ENCODE measurements around the gene TMEM132D. TPM values are rescaled to one million over a fixed set of nuclear protein-coding genes. Genes with fewer than 3 reads are reported as not detected.

The TMEM132D gene
- total and polyA plus RNA-seq, 5 donors from 2014 or later, result not detected

- Mint-ChIP-seq H3K9me3 (peaks cover 0 to 11% (median 2%) of the 10 kb centered on the region in 7 donors), H3K4me1 (no peaks in the 10 kb centered on the region), H3K27ac (no peak overlapping the region), H3K36me3 (no peaks in the 10 kb centered on the region), H3K4me3 (no peak overlapping the region), H3K27me3 (no peaks in the 10 kb centered on the region)
- DNase-seq, result no peak
- H3K27ac ChIP-seq (ENCODE audit: insufficient read depth, low read length, poor library complexity, severe bottlenecking), result no peak overlapping the region
- H3K36me3 ChIP-seq (ENCODE audit: control insufficient read depth, insufficient read depth, low read length), result no peaks in the 10 kb centered on the region
- no peaks in the 10 kb centered on the region for H3K27me3 ChIP-seq (ENCODE audit: control insufficient read depth, insufficient read depth, low read length)
- no peak overlapping the region for H3K4me3 ChIP-seq (ENCODE audit: low read depth, low read length)
- no peak for ATAC-seq (ENCODE audit: low read depth in 2 of 2)
- no peaks in the 10 kb centered on the region for H3K9me3 ChIP-seq (ENCODE audit: control insufficient read depth in 2 of 2, low read length in 2 of 2)
- H3K4me1 ChIP-seq (ENCODE audit: control insufficient read depth, insufficient read depth, low read length, poor library complexity, severe bottlenecking), result no peaks in the 10 kb centered on the region
Measured at GRCh38 chr12:129101404-129101803, 802.4 kb downstream of the TMEM132D start.

- DNase-seq, result no peak
- Mint-ChIP-seq H3K27me3 (no peaks in the 10 kb centered on the region), H3K4me3 (no peak overlapping the region), H3K36me3 (no peaks in the 10 kb centered on the region), H3K9me3 (peaks cover 0 to 8% (median 2%) of the 10 kb centered on the region in 7 donors), H3K27ac (no peak overlapping the region), H3K4me1 (no peaks in the 10 kb centered on the region)
- H3K27me3 ChIP-seq (ENCODE audit: control insufficient read depth, insufficient read depth, low read length), result no peaks in the 10 kb centered on the region
- ATAC-seq (ENCODE audit: low read depth in 2 of 2), result no peak
- no peak overlapping the region for H3K27ac ChIP-seq (ENCODE audit: insufficient read depth, low read length, poor library complexity, severe bottlenecking)
- H3K4me3 ChIP-seq (ENCODE audit: low read depth, low read length), result no peak overlapping the region
- no peaks in the 10 kb centered on the region for H3K36me3 ChIP-seq (ENCODE audit: control insufficient read depth, insufficient read depth, low read length)
- no peaks in the 10 kb centered on the region for H3K4me1 ChIP-seq (ENCODE audit: control insufficient read depth, insufficient read depth, low read length, poor library complexity, severe bottlenecking)
- no peaks in the 10 kb centered on the region for H3K9me3 ChIP-seq (ENCODE audit: control insufficient read depth in 2 of 2, low read length in 2 of 2)
Measured at GRCh38 chr12:129097451-129097850, 806.4 kb downstream of the TMEM132D start.

DNA sequence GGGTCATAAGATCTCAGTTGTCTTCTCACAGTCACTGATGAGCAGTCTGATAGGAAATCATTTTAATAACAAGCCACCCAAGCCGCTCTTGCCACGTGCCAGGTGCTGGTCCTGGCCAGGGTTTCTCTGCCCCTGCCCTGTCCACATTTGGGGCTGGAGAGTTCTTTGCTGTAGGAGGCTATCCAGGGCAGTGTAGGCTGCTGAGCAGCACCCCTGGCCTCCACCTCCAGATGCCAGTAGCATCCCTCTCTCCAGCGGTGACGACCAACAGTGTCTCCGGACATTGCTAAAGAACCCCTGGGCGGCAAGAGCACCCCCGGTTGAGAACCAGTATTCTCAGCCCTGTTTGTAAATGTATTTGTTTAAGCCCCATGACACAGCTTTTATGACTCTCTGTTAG lies 806.9 kb downstream of the TMEM132D start:
- DNase-seq (no peak), ATAC-seq (ENCODE audit: low read depth in 2 of 2) (no peak)
- H3K4me1 Mint-ChIP-seq, result no peaks in the 10 kb centered on the region
- H3K27me3 Mint-ChIP-seq, result no peaks in the 10 kb centered on the region
- Histone ChIP-seq H3K4me1 (ENCODE audit: control insufficient read depth, insufficient read depth, low read length, poor library complexity, severe bottlenecking) (no peaks in the 10 kb centered on the region), H3K9me3 (ENCODE audit: control insufficient read depth in 2 of 2, low read length in 2 of 2) (no peaks in the 10 kb centered on the region), H3K36me3 (ENCODE audit: control insufficient read depth, insufficient read depth, low read length) (no peaks in the 10 kb centered on the region), H3K4me3 (ENCODE audit: low read depth, low read length) (no peak overlapping the region), H3K27me3 (ENCODE audit: control insufficient read depth, insufficient read depth, low read length) (no peaks in the 10 kb centered on the region), H3K27ac (ENCODE audit: insufficient read depth, low read length, poor library complexity, severe bottlenecking) (no peak overlapping the region)
- H3K36me3 Mint-ChIP-seq, result no peaks in the 10 kb centered on the region
- peaks cover 0 to 7% (median 2%) of the 10 kb centered on the region in 7 donors for H3K9me3 Mint-ChIP-seq
- no peak overlapping the region for H3K27ac Mint-ChIP-seq
- no peak overlapping the region for H3K4me3 Mint-ChIP-seq

GRCh38 chr12:129096184-129096583 lies 807.6 kb downstream of the TMEM132D start:
- H3K9me3 Mint-ChIP-seq, result peaks cover 0 to 6% (median 2%) of the 10 kb centered on the region in 7 donors
- H3K36me3 Mint-ChIP-seq, result no peaks in the 10 kb centered on the region
- DNase-seq, result no peak
- Histone ChIP-seq H3K36me3 (ENCODE audit: control insufficient read depth, insufficient read depth, low read length) (no peaks in the 10 kb centered on the region), H3K27me3 (ENCODE audit: control insufficient read depth, insufficient read depth, low read length) (no peaks in the 10 kb centered on the region), H3K9me3 (ENCODE audit: control insufficient read depth in 2 of 2, low read length in 2 of 2) (no peaks in the 10 kb centered on the region), H3K27ac (ENCODE audit: insufficient read depth, low read length, poor library complexity, severe bottlenecking) (no peak overlapping the region), H3K4me3 (ENCODE audit: low read depth, low read length) (no peak overlapping the region), H3K4me1 (ENCODE audit: control insufficient read depth, insufficient read depth, low read length, poor library complexity, severe bottlenecking) (no peaks in the 10 kb centered on the region)
- no peak overlapping the region for H3K4me3 Mint-ChIP-seq
- H3K27me3 Mint-ChIP-seq, result no peaks in the 10 kb centered on the region
- ATAC-seq (ENCODE audit: low read depth in 2 of 2), result no peak
- H3K4me1 Mint-ChIP-seq, result no peaks in the 10 kb centered on the region
- H3K27ac Mint-ChIP-seq, result no peak overlapping the region

DNA sequence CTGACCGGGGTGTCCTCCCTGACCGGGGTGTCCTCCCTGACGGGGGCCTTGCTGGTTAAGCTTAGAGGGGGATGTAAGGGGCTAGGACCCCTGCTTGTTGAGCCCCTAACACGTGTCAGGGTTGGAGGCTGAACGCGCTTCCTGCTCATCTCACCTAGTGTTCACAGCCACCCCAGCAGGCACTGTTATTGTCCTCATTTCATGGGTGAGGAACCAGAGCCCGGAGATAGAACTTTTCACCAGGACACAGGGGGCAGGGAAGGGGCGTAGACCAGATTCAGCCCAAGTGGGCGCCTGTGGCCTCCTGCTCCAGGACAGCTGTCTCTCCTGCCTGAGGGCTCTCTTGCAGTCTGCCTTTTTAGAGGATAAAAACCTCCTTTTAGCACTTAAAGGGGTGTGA lies 814.2 kb downstream of the TMEM132D start:
- Mint-ChIP-seq H3K4me3 (no peak overlapping the region), H3K4me1 (no peaks in the 10 kb centered on the region), H3K36me3 (no peaks in the 10 kb centered on the region), H3K27ac (no peak overlapping the region), H3K27me3 (no peaks in the 10 kb centered on the region), H3K9me3 (peaks cover 0 to 5% (median 4%) of the 10 kb centered on the region in 7 donors)
- Histone ChIP-seq H3K9me3 (ENCODE audit: control insufficient read depth in 2 of 2, low read length in 2 of 2) (no peaks in the 10 kb centered on the region), H3K4me1 (ENCODE audit: control insufficient read depth, insufficient read depth, low read length, poor library complexity, severe bottlenecking) (no peaks in the 10 kb centered on the region), H3K36me3 (ENCODE audit: control insufficient read depth, insufficient read depth, low read length) (no peaks in the 10 kb centered on the region), H3K4me3 (ENCODE audit: low read depth, low read length) (no peak overlapping the region), H3K27ac (ENCODE audit: insufficient read depth, low read length, poor library complexity, severe bottlenecking) (no peak overlapping the region), H3K27me3 (ENCODE audit: control insufficient read depth, insufficient read depth, low read length) (no peaks in the 10 kb centered on the region)
- ATAC-seq (ENCODE audit: low read depth in 2 of 2), result no peak
- no peak for DNase-seq

GRCh38 chr12:129084875-129085826 lies 818.7 kb downstream of the TMEM132D start:
- Histone ChIP-seq H3K4me3 (ENCODE audit: low read depth, low read length) (no peak overlapping the region), H3K9me3 (ENCODE audit: control insufficient read depth in 2 of 2, low read length in 2 of 2) (no peaks in the 10 kb centered on the region), H3K27me3 (ENCODE audit: control insufficient read depth, insufficient read depth, low read length) (no peaks in the 10 kb centered on the region), H3K36me3 (ENCODE audit: control insufficient read depth, insufficient read depth, low read length) (no peaks in the 10 kb centered on the region), H3K27ac (ENCODE audit: insufficient read depth, low read length, poor library complexity, severe bottlenecking) (no peak overlapping the region), H3K4me1 (ENCODE audit: control insufficient read depth, insufficient read depth, low read length, poor library complexity, severe bottlenecking) (no peaks in the 10 kb centered on the region)
- Mint-ChIP-seq H3K27ac (no peak overlapping the region), H3K27me3 (no peaks in the 10 kb centered on the region), H3K36me3 (no peaks in the 10 kb centered on the region), H3K4me1 (no peaks in the 10 kb centered on the region), H3K9me3 (peaks cover 0 to 8% (median 2%) of the 10 kb centered on the region in 7 donors), H3K4me3 (no peak overlapping the region)
- ATAC-seq (ENCODE audit: low read depth in 2 of 2), result no peak
- DNase-seq, result no peak

DNA sequence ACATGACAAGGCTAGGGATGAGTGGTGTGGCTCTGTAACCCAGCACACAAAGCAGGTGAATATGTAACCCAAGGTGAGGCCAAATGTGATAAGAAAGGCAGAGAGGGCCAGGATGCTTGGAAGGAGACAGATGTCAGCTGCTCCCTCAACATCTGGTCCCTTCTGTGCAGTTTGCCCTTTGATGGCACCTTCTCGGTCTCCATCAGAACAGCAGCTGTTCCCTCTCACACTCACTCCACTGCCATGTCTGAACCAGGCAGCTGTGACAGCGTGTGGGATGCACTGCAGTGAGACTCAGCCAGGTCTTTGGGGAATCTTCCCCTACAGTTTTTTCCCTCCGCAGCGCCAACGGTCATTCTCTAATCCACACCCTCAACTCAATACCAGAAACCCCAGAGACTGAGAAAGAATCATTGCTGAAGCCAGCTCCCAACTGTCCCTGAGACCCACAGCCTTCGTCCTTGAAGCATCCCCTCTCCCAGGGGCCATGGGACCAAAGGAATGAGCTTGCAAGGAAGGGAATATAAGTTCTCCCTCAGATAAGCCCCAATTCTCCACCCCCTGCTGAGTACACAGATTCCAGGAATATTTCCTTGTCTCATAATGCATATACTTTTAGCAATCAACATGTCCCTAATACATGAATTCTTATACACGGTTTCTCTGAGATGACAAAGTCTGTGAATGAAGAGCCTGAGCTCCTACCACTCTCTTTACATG lies 820.5 kb downstream of the TMEM132D start:
- Histone ChIP-seq H3K9me3 (ENCODE audit: control insufficient read depth in 2 of 2, low read length in 2 of 2) (no peaks in the 10 kb centered on the region), H3K36me3 (ENCODE audit: control insufficient read depth, insufficient read depth, low read length) (no peaks in the 10 kb centered on the region), H3K27me3 (ENCODE audit: control insufficient read depth, insufficient read depth, low read length) (no peaks in the 10 kb centered on the region), H3K4me1 (ENCODE audit: control insufficient read depth, insufficient read depth, low read length, poor library complexity, severe bottlenecking) (no peaks in the 10 kb centered on the region), H3K27ac (ENCODE audit: insufficient read depth, low read length, poor library complexity, severe bottlenecking) (no peak overlapping the region), H3K4me3 (ENCODE audit: low read depth, low read length) (no peak overlapping the region)
- Mint-ChIP-seq H3K36me3 (no peaks in the 10 kb centered on the region), H3K27ac (no peak overlapping the region), H3K4me3 (no peak overlapping the region), H3K9me3 (peaks cover 0 to 8% (median 1%) of the 10 kb centered on the region in 7 donors), H3K4me1 (no peaks in the 10 kb centered on the region), H3K27me3 (no peaks in the 10 kb centered on the region)
- DNase-seq (no peak), ATAC-seq (ENCODE audit: low read depth in 2 of 2) (no peak)
